ENCODE results near the gene THBD. TPM values are rescaled to one million over a fixed set of nuclear protein-coding genes. Genes with fewer than 3 reads are reported as not detected.

THBD gene
- total and polyA plus RNA-seq, 2 experiments from 2014 or later: 0.10 to 0.97 TPM

- Mint-ChIP-seq H3K27me3 (ENCODE audit: insufficient read depth, low read depth, poor library complexity) (no peaks in the 10 kb centered on the region), H3K4me3 (no peak overlapping the region), H3K36me3 (ENCODE audit: low read depth) (no peaks in the 10 kb centered on the region), H3K4me1 (peaks cover 18% of the 10 kb centered on the region), H3K9me3 (no peaks in the 10 kb centered on the region), H3K27ac (no peak overlapping the region)
- TF ChIP-seq STAT1 (IDR thresholded peaks at IDR 0.05; ENCODE audit: unreplicated experiment): no peak
- no peak for TF ChIP-seq ETS1 (IDR thresholded peaks at IDR 0.05)
- no peak for TF ChIP-seq ZNF114 (CRISPR knock-in tag; IDR thresholded peaks at IDR 0.05)
- no peak for TF ChIP-seq EZH2 (IDR thresholded peaks at IDR 0.05; ENCODE audit: low read depth, unreplicated experiment)
- no peak for TF ChIP-seq REST (IDR thresholded peaks at IDR 0.05; ENCODE audit: unreplicated experiment)
- no peak for TF ChIP-seq ZNF331 (CRISPR knock-in tag; IDR thresholded peaks at IDR 0.05; ENCODE audit: low read depth)
- Histone ChIP-seq H3K27ac (ENCODE audit: low read depth) (no peak overlapping the region), H3K4me3 (no peak overlapping the region), H3K9me2 (ENCODE audit: insufficient read depth) (peaks cover 15% of the 10 kb centered on the region), H3K27me3 (ENCODE audit: insufficient read depth) (no peaks in the 10 kb centered on the region), H3K4me1 (ENCODE audit: insufficient read depth) (peaks cover 20% of the 10 kb centered on the region), H2AFZ (no peak overlapping the region), H3K36me3 (ENCODE audit: insufficient read depth) (no peaks in the 10 kb centered on the region), H4K20me1 (replicated peaks; ENCODE audit: insufficient read depth) (no peaks in the 10 kb centered on the region), H3F3A (replicated peaks; ENCODE audit: low read depth) (no peaks in the 10 kb centered on the region), H3K79me2 (replicated peaks; ENCODE audit: insufficient read depth) (no peaks in the 10 kb centered on the region), H3K4me2 (no peak overlapping the region)
- DNase-seq (ENCODE audit: low spot score) (no peak), ATAC-seq (no peak)
These were observed 17.3 kb upstream of the THBD start for GRCh38 chr20:23066772-23067171.

- Histone ChIP-seq H3K27ac (ENCODE audit: low read depth) (no peak overlapping the region), H3K4me2 (no peak overlapping the region), H3K4me3 (no peak overlapping the region), H3K9me2 (ENCODE audit: insufficient read depth) (peaks cover 15% of the 10 kb centered on the region), H4K20me1 (replicated peaks; ENCODE audit: insufficient read depth) (no peaks in the 10 kb centered on the region), H3K36me3 (ENCODE audit: insufficient read depth) (no peaks in the 10 kb centered on the region), H3K27me3 (ENCODE audit: insufficient read depth) (no peaks in the 10 kb centered on the region), H3K79me2 (replicated peaks; ENCODE audit: insufficient read depth) (no peaks in the 10 kb centered on the region), H2AFZ (peak overlapping the region; percentile 9; the same call in 1 of the 2 replicates), H3F3A (replicated peaks; ENCODE audit: low read depth) (no peaks in the 10 kb centered on the region), H3K4me1 (ENCODE audit: insufficient read depth) (peaks cover 24% of the 10 kb centered on the region)
- ATAC-seq (no peak), DNase-seq (ENCODE audit: low spot score) (no peak)
- no peaks in the 10 kb centered on the region for H3K9me3 Mint-ChIP-seq
- TF ChIP-seq EZH2phosphoT487 (IDR thresholded peaks at IDR 0.05; ENCODE audit: unreplicated experiment) (no peak), ZNF462 (CRISPR knock-in tag; IDR thresholded peaks at IDR 0.05) (no peak)
- peaks cover 2% of the 10 kb centered on the region for H3K27me3 Mint-ChIP-seq (ENCODE audit: insufficient read depth, low read depth, poor library complexity)
- peaks cover 24% of the 10 kb centered on the region for H3K4me1 Mint-ChIP-seq
- H3K36me3 Mint-ChIP-seq (ENCODE audit: low read depth): no peaks in the 10 kb centered on the region
- no peak overlapping the region for H3K27ac Mint-ChIP-seq
- H3K4me3 Mint-ChIP-seq: no peak overlapping the region
These were observed 16.1 kb upstream of the THBD start for GRCh38 chr20:23065266-23066201.
